Measurements from ENCODE around the gene ZNF175.

GRCh38 chr19:51628153-51628939, 57.3 kb downstream of the ZNF175 start:
- TF ChIP-seq, protein P1, sequence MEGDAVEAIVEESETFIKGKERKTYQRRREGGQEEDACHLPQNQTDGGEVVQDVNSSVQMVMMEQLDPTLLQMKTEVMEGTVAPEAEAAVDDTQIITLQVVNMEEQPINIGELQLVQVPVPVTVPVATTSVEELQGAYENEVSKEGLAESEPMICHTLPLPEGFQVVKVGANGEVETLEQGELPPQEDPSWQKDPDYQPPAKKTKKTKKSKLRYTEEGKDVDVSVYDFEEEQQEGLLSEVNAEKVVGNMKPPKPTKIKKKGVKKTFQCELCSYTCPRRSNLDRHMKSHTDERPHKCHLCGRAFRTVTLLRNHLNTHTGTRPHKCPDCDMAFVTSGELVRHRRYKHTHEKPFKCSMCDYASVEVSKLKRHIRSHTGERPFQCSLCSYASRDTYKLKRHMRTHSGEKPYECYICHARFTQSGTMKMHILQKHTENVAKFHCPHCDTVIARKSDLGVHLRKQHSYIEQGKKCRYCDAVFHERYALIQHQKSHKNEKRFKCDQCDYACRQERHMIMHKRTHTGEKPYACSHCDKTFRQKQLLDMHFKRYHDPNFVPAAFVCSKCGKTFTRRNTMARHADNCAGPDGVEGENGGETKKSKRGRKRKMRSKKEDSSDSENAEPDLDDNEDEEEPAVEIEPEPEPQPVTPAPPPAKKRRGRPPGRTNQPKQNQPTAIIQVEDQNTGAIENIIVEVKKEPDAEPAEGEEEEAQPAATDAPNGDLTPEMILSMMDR (conservative IDR thresholded peaks at IDR 0.05; ENCODE audit: low read depth, low read length): no peak
- TF ChIP-seq EZH2phosphoT487 (IDR thresholded peaks at IDR 0.05; ENCODE audit: borderline replicate concordance, low read length): no peak
